Measurements from ENCODE around the gene CYP21A2.

CYP21A2 gene

DNA sequence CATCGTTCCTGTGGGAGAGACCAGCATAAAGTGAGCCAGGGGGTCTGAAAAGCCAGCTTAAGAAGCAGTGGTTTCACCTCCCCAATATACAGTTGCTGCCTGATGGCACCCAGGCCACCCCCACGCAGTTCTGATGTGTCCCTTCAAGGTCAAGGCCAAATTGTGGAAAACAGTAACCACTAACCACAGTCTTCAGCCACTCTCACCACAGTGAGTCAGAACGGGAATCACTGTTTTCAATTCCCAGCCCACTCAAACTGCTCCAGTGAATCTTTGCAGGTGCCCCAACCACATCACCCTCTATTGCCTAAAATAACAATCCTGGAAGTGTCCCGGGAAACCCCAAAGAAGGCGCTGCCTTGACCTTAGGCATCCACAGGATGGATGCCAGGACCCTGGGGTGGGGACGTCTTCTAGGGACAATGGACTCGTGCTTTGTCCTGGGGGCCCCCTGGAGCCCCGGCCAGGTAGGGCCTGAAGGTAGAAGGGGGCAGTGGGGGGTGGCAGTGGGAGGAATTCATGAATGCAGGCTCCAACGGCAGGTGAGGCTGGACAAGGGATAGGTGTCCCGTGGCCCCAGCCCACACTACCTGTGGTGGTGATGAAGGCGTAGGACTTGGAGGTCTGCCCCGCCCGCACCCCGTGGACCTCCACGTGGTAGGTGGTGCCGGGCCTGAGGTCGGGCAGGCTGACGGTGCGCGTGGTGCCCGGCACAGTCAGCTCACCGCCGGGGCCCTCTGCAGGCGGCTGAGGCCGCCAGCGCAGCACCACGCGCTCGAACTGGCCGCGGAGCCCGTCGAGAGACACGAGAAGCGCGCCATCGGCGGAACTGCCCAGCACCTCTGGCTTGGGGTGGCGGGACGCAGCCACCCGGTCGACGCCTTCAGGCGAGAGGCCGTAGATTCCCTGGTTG is 48.7 kb downstream of the CYP21A2 start:
- no peak overlapping the region for H3K4me3 ChIP-seq (ENCODE audit: low read depth, low read length)
- TF ChIP-seq CTCF (IDR thresholded peaks at IDR 0.05; ENCODE audit: low read depth, low read length, missing control alignments) = no peak
- in situ Hi-C loops (cut with HindIII; ENCODE audit: low sequenced_read_pairs) = no loop called here
- peak; percentile 67 for DNase-seq (ENCODE audit: low read depth)

DNA sequence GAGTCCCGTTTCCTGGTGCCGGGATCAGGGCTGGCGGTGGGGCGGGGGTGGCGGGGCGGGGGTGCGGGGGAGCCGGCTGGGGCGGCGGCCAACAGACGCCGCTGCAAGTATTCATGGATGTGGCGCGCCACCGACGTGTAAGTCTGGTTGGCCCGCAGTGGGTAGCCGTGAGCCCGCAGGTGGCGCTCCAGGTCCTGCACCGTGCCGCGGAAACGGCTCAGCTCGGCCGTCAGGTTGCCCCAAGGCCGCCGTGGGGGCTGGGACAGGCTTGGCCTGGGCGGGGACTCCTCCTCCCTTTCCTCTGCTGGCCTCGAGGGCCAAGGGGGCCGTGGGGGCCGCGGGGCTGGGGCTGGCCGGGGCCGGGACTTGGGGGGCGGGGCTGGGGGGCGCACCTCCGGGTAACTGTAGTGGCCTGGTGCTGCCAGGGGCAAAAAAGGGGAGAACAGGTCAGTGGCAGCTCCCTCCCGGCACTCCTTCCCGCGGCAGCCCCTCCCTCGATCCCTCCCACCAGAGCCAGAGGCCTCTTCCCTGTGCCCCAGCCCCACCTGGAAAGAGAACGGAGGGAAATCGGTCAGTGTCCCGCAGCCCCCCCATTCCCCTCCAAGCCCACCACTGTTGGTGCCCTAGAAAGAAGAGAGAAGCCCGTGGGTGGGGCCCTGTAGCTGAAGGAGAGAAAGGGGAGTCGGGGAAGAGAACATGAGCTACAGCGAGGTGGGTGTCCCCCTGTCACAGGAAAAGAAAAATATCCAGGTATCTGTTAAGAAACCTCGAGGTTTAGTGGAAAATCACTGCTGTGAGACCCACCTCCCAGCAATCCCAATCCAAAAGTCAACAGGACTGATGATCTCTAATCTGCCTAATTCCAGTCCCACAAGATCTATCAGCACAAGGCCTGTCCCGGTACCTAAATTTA is 49.6 kb downstream of the CYP21A2 start:
- TF ChIP-seq CTCF (IDR thresholded peaks at IDR 0.05; ENCODE audit: low read depth, low read length, missing control alignments) = peak; percentile 24
- no peak for DNase-seq (ENCODE audit: low read depth)
- in situ Hi-C loops (cut with HindIII; ENCODE audit: low sequenced_read_pairs) = no loop called here
- H3K4me3 ChIP-seq (ENCODE audit: low read depth, low read length) = no peak overlapping the region

DNA sequence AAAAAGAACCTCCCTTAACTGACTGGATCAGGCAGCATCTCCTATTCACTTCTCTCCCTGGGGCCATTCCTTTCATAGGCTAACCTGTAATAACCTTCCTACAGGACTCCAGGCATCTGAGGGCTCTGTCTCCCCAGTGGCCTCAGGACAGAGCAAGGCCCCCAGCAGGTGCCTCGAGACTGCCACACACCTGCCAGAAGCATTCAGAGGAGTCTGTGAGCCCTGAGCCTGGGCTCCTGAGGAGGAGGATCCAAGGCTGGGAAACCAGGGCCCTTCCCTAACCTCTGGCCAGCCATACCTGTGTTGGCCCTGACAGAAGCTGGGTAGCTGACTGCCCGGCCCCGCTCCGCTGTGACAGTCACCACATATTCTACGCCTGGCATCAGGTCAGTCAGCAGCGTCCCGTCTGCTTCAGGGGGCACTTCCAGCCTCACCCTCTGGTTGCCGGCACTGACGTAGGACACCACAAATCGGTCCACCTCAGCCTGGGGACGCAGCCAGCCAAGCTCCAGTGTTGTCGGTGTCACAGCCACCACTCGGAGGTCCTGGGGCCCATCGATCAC is 50.4 kb downstream of the CYP21A2 start:
- H3K4me3 ChIP-seq (ENCODE audit: low read depth, low read length) = no peak overlapping the region
- in situ Hi-C loops (cut with HindIII; ENCODE audit: low sequenced_read_pairs) = no loop called here
- no peak for TF ChIP-seq CTCF (IDR thresholded peaks at IDR 0.05; ENCODE audit: low read depth, low read length, missing control alignments)
- no peak for DNase-seq (ENCODE audit: low read depth)

DNA sequence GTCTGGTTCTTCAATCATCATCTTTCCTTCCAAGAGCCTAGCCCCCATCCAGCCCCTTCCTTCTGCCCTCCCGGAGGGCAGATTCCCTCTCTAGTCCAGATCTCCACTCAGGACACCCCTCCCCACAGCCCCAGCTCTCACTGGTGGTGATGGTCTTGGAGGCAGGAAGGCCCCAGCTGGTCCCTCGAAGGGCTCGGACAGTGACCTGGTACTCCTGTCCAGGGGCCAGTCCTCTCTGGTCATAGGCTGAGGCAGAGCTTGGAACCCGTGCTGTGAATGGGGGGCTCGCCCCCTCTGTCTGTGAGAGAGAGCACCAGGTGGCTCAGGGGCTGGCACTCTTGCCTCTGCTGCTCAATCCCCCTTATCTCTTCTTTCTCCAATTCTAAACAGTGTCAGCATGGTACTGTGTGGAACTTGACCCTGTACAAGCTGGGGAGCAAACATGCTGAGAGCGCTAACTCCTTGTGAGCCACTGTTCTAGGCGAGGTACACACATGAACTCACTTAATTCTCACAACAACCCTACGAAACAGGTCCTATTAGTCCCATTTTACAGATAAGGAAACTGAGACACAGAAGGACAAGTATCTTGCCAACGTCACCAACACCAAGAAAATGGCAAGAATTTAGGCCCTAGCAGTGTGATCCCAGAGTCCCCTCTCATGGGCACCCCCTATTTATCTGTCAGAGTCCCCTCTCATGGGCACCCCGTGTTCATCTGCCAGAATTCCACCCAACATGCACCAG is 51.0 kb downstream of the CYP21A2 start:
- no peak for TF ChIP-seq CTCF (IDR thresholded peaks at IDR 0.05; ENCODE audit: low read depth, low read length, missing control alignments)
- H3K4me3 ChIP-seq (ENCODE audit: low read depth, low read length) = no peak overlapping the region
- in situ Hi-C loops (cut with HindIII; ENCODE audit: low sequenced_read_pairs) = no loop called here
- DNase-seq (ENCODE audit: low read depth) = no peak

Data from astrocyte of the cerebellum (primary cell).